Measurements from ENCODE around the gene MAD1L1.
"Not testable (repeated sequence)": the region's sequence is repeated elsewhere in the genome, so short reads cannot be mapped to it uniquely, and the experiment has no call there.

The MAD1L1 gene

DNA sequence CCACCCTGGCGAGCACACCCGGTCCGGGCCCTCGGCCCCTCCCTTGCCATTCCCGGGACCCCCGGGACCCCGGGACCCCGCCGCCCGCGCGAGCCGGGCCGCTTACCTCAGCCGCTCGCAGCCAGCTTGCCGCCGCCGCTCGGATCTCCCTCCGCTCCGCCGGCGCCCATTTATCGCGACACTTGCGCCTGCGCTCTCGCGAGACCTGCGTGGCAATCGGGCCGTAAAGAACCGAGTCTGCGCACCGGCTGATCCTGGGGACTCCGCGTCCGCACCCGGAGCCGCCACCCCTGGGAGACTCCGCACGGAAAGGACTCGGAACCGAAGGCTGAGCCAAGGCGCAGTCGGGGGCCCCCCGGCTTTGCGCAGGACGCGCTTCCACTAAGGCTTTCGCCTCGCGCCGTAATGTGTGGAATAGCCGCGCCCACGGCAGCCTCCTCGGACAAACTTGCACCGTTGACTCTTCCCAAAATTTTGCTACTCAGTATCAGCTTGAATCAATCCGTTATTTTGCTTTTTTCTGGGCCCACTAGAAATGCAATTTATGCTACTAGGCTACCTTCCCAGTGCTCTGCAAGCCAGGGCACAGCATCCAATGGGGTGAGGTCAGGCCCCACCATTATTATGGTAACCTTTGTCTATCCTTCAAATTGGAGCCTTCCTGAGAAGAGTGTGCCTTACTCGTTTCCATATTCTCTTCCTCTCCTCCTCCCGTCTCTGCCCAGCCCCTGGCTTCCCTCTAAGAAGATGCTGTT is at the start of gene MAD1L1:
Gene MAD1L1 (minus strand): TSS at position 180 of the 755 bp plus-strand sequence. CDS start 2,812 bp downstream, outside the sequence.
- DNase-seq (ENCODE audit: low spot score) = peak; percentile 100
- FAIRE-seq = peak; percentile 86

DNA sequence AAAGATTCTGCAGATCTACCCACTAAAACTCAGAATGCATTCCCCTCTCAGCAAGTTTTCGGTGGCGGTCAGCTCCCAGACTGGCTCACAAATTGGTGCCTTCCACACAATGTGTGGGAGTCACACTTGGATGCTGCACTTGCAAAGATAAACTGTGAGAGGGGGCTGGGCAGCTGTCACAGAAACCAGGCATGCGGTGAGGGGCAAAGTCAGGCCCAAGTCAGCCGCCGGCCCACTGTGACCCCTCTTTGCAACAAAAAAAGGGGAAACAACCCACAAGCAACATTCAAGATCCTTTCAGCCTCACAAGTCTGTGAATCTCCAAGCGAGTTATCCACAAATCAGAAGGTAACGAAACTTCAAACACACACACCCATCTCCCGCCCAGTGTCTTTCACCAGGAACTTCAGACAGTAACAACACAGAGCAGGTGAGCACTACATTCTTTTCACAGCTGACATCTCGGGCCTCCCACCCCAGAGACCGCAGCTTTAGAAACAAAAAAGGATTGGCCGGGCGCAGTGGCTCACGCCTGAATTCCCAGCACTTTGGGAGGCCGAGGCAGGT is 49.5 kb upstream of the MAD1L1 start:
- FAIRE-seq = peak; percentile 85
- no peak for DNase-seq (ENCODE audit: low spot score)

DNA sequence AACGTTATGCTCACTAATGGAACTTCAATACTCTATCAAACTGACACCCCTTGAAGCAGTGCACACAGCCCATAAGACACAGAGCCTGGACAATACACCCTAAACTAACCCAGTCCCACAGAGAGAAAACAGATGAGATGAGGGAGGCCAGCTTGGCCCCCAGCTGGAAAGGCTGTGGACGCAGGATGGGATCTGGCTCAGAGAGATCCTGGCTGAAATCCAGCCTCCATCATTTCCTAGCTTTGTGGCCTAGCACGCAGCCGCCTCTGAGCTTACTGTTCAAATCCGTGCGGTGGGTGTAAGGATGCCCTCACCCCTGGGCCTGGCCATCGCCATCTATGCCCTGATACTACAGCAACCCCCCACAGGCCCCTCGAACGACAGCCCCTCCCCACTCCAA is 48.8 kb upstream of the MAD1L1 start:
- no peak for DNase-seq (ENCODE audit: low spot score)
- peak; percentile 23 for FAIRE-seq

DNA sequence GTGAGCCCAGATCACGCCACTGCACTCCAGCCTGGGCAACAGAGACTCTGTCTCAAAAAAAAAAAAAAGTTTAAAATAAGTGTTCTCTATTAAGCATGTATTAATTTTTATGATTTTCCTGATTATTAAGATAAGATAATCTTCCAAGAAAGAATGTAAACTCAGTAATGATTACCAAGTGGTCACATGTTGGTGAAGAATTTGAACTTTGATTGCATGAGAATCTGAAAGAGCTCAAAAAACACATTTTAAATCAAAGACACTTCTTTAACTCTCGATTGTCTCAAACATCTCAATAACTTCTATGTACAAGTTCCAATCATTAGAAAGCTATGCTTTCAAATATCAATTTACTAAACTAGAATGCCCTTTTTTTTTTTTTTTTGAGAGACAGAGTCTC is 47.7 kb upstream of the MAD1L1 start:
- DNase-seq (ENCODE audit: low spot score) (no peak), FAIRE-seq (no peak)

DNA sequence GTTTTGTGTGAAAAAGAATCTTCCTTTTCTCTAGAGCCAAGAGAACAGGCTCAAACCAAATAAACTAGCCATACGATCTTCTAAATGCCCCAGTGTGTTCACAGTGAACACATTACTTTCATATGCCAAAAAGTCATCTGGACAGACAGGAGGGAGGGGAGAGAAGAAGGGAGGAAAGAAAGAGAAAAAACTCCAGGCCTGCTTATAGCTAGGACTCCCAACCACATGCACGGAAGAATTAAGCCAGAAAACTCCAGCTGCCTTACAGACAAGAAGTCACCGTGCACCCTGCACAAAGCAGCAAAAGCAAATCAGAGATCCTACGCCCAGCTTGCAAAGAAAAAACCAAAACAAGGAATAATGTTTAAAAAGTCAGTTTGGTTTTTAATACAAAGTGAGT is 47.2 kb upstream of the MAD1L1 start:
- FAIRE-seq = no peak
- DNase-seq (ENCODE audit: low spot score) = no peak

DNA sequence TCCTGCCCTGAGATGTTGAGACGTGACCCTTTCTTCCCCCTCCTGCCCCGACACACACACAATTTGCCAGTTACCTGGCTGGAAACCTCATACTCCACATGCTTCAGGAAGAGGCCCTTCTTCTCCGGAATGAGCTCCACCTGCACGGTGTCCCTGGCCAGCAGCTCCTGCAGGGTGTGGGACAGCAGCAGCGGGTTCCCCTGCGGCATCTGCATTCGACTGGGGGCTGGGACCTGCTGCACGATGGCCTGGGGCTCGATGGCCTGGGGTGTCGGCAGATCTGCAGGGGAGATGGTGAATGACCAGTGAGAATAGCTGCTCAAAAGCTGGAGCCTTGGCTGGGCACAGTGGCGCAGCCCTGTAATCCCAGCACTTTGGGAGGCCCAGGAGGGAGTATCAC is 45.3 kb upstream of the MAD1L1 start:
- FAIRE-seq = peak; percentile 88
- no peak for DNase-seq (ENCODE audit: low spot score)

DNA sequence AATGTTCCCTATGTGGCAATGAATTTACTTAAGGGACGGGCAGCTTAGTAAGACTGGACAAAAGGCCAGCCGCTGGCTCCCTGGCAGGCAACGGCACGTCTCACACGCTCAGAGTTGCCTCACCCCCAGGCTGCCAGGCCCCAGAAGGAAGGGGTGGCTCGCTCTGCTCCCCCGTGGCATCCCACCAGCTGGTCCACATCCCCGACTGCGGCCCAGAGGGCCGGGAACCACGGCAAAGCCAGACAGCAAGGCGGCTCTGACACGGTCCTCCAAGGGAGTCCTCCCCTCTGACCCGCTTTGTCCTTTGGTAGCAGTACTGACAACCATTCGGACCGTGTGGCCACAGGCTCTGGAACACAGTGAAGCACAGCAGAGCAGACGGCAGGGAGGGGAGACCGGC is 43.4 kb upstream of the MAD1L1 start:
- no peak for DNase-seq (ENCODE audit: low spot score)
- FAIRE-seq = peak; percentile 55

DNA sequence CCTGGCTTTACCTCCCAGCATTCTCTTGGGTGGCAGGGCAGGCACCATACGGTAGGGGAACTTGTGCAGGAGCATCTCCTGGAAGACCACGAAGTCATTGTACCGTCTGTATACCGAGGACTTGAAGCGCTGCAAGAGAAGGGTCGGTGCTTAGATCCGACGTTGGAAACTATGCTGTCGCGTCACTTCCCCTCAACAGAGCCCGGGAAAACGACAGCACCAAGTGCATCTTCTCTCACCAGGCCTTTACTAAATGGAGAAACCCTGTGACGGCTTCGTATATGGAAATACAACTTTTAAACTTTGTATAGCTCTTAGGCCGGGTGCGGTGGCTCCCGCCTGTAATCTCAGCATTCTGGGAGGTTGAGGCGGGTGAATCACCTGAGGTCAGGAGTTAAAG is 42.4 kb upstream of the MAD1L1 start:
- FAIRE-seq (peak; percentile 35), DNase-seq (ENCODE audit: low spot score) (no peak)

DNA sequence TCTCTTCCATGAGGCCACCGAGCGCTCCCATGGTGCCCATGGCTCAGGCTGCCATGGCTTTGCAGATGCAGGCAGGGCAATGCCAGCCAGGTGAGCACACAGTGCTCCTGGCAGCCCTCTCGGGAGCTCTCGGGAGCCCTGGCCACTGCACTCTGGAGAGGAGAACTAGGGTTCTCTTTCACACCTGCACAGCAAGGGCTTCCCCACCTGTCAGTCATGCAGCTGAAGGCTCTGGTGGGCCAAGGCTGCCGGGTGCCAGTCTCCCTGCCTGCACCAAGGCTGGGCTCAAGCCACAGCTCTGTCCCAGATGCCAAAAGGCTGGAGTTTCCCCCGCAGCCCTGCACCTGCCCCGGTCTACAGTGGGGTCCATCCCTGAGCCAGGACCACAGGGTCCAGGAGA is 41.9 kb upstream of the MAD1L1 start:
- peak; percentile 17 for FAIRE-seq

DNA sequence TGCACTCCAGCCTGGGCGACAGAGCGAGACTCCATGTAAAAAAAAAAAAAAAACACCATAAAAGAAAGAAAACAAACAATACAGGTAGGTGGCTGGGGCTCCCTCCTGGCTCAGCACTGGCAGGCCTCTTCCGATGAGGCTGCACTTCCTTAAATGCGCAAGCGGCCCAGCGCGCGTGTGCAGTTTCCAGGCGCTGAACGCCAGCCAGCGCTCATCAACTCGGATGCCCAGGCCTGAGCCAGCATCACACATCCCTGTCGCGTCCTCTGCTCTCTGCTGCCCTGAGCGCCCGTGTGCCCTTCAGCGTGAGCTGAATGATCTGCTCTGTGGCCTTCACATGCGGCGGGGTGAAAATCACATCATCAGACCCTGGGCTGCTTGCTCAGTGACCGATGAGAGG is 41.1 kb upstream of the MAD1L1 start:
- FAIRE-seq (peak; percentile 89), DNase-seq (ENCODE audit: low spot score) (no peak)

More for the DNA sequence above, 41.9 kb upstream of the MAD1L1 start:
- no peak for DNase-seq (ENCODE audit: low spot score)

DNA sequence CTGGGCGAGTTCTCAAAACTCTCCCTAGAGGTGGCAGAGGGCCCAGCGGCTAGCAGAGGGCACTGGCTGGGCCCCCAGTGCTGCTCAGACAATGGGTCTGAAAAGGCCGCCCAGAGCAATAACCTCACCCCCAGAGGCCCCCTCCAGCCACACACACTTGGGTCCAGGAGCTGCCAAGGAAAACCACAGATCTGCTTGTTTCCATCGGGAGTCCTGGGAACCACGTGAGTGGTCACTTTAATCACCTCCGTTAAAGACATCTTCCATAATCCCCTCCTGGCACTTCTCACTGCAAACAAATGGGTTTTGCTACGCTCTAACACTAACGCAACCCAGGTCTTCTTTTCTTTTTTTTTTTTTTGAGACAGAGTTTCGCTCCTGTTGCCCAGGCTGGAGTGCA is 39.3 kb upstream of the MAD1L1 start:
- FAIRE-seq = no peak
- no peak for DNase-seq (ENCODE audit: low spot score)

DNA sequence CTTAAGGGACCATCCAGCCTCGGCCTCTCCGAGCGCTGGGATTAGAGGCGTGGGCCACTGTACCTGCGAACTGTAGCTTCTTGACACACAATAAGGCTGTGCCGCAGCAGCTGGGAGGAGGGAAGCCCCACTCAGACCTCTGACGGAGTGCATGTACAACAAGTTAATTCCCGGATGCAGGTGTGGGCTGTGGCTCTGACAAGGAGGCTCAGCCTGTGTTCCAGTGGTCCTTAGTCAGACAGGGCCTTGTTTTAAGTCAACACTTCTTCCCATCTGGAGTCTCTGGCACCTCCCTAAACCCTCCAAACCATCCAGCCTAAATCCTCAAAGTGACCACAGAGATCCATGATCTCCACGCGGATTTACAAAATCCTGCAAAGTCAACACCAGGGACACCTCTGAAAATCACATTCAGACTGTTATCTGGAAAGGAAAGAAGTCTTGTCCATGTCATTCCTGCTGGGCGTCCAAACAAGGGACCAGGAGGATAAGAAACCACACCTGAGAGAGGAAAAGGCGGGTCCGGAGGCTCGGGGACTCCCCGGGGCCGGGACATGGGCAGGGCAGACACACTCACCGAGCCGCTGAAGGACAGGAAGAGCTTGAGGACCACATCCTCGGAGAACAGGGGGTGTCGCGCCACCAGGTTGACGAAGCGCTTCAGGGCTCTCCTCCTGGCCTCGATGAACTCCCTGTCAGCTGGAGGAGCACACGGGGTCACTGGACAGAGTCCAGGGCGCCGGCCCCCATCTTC is 38.7 kb upstream of the MAD1L1 start:
- FAIRE-seq (peak; percentile 83), DNase-seq (ENCODE audit: low spot score) (no peak)

DNA sequence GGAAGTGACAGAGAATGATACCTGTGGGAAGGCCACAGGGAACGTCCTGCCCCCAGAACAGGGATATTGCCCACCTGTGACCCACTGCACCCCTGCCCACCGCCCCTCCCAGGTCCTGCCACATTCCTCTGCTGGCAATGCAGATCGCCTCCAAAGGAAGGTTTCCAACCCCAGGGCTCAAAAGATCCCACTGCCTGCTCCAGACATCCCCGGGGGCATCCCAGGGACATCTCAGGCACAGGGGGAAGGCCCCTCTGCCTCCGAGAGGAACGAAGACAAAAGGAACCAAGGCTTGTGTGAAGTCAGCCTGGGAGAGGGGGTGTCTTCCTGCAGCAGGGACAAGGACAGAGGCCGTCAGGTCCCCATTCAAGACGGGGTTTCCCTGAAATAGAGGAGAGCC is 37.8 kb upstream of the MAD1L1 start:
- DNase-seq (ENCODE audit: low spot score) (no peak), FAIRE-seq (no peak)

DNA sequence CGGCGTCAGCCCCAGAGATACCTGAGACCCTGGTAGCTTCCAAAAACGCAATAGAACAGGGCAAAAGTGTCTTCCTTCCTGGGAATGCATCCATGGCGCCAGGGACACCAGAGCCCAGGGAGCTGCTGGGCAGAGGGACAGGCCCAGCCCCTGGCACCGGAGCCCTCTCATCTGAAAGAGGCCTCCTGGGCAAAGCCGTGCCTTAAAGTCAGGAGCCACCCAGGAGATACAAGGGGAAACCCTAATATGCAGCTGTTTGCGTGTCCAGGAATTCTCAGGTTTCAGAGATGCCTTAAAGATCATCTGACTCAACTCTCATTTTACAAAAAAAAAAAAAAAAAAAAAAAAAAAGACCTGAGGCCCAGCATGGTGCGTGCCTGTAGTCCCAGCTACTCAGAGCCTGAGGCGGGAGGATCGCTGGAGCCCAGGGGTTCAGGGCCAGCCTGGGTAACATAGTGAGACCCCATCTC is 37.3 kb upstream of the MAD1L1 start:
- no peak for FAIRE-seq
- DNase-seq (ENCODE audit: low spot score) = no peak

DNA sequence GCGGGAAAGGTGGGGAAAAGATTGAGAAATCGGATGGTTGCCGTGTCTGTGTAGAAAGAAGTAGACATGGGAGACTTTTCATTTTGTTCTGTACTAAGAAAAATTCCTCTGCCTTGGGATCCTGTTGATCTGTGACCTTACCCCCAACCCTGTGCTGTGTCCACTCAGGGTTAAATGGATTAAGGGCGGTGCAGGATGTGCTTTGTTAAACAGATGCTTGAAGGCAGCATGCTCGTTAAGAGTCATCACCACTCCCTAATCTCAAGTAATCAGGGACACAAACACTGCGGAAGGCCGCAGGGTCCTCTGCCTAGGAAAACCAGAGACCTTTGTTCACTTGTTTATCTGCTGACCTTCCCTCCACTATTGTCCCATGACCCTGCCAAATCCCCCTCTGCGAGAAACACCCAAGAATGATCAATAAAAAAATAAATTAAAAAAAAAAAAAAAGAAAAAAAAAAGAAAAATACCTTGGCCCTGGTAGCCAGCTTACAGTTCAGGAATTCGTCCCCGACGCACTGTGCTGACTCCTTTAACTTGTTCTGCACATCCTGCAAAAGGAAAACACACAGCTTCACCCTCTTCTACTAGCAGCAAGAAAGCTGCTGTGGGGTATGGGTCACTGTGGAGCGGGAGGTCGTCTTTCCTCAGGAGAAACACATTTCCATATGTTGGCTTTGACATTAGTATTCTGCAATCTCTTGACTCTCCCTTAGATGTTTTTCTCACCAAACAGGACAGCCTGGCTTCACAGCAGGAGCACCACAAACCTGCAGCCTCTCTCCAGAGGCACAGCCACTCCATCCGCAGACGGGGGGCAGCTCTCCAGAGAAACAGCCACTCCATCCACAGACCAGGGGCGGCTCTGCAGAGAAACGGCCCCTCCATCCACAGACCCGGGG is 36.6 kb upstream of the MAD1L1 start:
- DNase-seq (ENCODE audit: low spot score) = not testable (repeated sequence)
- peak; percentile 74 for FAIRE-seq

DNA sequence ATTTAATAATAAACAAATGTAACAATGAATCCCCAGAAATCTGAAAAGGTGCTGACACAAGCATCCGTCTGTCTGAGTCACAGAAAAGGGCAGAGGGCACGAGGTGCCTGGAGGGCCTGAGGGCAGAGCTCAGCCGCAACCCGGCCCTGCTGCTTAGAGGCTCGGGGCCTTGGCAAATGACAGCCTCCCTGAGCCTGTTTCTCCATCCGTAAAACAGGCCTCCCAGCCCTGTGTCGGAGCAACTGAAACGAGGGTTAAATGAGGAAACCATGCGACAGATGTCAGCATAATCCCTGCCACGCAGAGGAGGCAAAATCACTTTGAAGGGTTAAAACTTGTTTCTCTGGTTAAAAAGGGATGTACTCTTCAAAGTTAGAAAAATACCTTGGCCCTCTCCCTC is 34.2 kb upstream of the MAD1L1 start:
- DNase-seq (ENCODE audit: low spot score) (no peak), FAIRE-seq (peak; percentile 58)

DNA sequence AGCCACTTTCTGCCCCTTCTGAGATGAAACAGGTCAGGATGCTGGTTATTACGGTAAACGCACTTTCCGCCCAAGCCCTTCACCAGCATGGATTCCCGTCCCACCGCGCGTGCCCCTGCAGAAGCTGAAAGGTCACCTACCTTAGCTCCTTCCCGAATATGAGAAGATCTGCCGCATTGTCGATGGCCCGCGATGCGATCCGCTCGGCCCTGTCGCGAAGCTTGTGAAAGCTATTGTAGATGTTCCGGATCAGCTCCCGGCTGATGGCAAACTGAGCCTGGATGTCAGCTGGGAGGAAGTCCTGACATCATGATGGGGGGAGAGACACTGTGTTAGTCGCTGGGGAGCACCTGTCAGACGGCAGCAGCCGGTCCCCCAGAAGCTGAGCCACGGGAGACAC is 31.4 kb upstream of the MAD1L1 start:
- FAIRE-seq (peak; percentile 27), DNase-seq (ENCODE audit: low spot score) (no peak)

DNA sequence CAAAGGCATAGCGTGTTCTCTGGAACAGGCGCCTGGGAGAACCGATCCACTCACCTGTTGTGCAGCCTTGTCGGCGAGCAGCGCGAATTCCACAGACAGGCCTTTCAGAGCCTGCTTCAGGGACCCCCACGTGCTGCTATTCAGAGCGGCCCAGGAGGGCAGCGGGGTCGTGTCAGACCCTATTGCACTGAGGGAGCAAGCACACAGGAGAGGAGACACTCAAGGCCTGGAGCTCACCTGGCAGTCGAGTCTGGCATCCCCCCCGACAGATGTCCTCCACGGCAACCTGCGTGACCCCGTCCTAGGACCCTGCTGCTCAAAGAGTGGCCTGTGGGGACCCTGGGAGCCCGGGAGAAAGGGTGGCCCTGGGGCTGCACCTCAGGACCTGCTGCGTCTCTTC is 30.4 kb upstream of the MAD1L1 start:
- no peak for DNase-seq (ENCODE audit: low spot score)
- no peak for FAIRE-seq

DNA sequence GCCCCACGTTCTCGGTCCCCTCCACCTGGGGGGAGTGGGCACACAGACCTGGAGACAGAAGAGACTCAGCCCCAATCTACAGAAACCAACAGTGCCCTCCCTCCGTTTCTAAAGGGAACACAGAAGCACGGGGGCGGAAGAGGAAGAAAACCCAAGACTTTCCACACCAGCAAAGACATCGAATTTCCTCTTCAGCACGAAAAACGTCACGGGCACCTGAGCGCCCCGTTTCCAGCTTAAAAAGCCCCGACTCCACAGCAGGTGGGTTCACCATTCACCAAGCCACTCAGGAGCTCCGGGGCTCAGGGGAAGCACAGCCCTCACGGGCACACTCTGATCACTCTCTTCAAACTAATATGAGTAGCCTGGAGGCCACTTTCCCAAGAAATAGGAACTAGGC is 28.9 kb upstream of the MAD1L1 start:
- no peak for DNase-seq (ENCODE audit: low spot score)
- no peak for FAIRE-seq

DNA sequence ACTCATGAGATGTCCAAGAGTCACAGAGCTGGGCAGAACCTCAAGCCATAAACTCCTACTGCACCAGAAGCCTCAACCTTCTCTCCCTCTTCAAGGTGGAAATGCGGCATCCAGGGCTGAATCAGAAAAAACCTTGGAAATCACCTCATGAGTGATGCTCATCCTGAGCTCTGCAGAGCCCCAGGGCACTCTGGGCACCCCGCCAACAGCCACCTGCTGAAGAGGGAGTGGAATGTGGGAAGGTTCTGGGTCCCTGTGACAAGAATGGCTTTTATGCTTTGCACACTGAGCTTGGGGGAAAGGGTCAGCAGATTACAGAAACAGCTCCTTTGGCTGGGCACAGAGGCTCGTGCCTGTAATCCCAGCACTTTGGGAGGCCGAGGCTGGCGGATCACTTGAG is 28.1 kb upstream of the MAD1L1 start:
- peak; percentile 48 for FAIRE-seq
- DNase-seq (ENCODE audit: low spot score) = peak; percentile 64

DNA sequence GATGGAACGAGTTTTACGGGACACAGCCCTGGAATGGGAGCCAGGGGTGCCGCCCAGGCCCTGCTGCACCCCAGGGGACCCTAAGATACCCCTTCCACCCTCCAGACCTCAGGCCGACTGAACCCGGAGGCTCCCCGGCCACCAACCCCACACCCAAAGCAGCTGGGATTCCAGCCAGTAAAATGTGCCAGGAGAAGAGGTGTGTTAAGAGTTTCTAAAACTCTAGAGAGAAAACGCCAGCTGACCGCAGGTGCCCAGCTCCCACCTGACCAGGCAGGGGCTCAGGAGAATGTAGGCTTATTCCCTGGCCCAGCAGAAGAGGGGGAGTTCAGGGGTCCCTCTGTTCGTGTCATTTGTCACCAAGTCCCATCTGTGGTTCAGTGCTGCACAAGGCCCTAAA is 26.7 kb upstream of the MAD1L1 start:
- FAIRE-seq = no peak
- DNase-seq (ENCODE audit: low spot score) = no peak

All from urothelium cell line (cell line).